A549 (cell line): ENCODE data around the gene DRD1. TPM values are rescaled to one million over a fixed set of nuclear protein-coding genes. Genes with fewer than 3 reads are reported as not detected.

Source experiments
- ATAC-seq, 2 experiments: fragments of 200-7000 bp in 1 of 2; fragments of >200 bp in 1 of 2; cut with Nextera tagmentation in 1 of 2; cut with Tn5 transposase in 1 of 2; 3 replicates each; pipeline versions ENCODE4 v1.8.0 to v1.9.1; 2018 to 2020; ENCODE audit warnings: mild to moderate bottlenecking in 1 of 2, moderate library complexity in 1 of 2
- CTCF ChIA-PET: fragments of 300-600 bp; sonication (Branson Sonifier 250); formaldehyde crosslinking; extraction: SDS; loops from one replicate; lab custom pipeline; 2021; ENCODE audit warnings: antibody characterized with exemption, inconsistent platforms; lab: Yijun Ruan, JAX
- POLR2A ChIA-PET: fragments of 350-600 bp; formaldehyde crosslinking; extraction: SDS; loops from one replicate; lab custom pipeline; 2021; ENCODE audit warnings: antibody characterized with exemption, inconsistent platforms; lab: Yijun Ruan, JAX
- DNase-seq, 2 experiments: peaks; one replicate each; pipeline versions ENCODE4 v3.0.0 to v3.0.0-alpha.2; 2011 to 2016; ENCODE audit warnings: low read depth in 1 of 2, low spot score in 1 of 2
- FAIRE-seq: peaks from 2 replicates; lab custom pipeline; 2011; peaks lifted over from hg19 to GRCh38; lab: Jason Lieb, UNC
- H3K27ac ChIP-seq, 2 experiments: fragments of >200 bp; sonication (Bioruptor Twin); formaldehyde crosslinking; 3 replicates each; pipeline ENCODE4 v1.5.1; 2016 to 2017
- H3K4me1 ChIP-seq: fragments of >200 bp; sonication (Bioruptor Twin); formaldehyde crosslinking; 3 replicates; pipeline ENCODE4 v1.6.1; 2016
- H3K4me2 ChIP-seq: fragments of >200 bp; sonication (Bioruptor Twin); formaldehyde crosslinking; 3 replicates; pipeline ENCODE4 v1.6.1; 2016
- H3K4me3 ChIP-seq: fragments of >200 bp; sonication (Bioruptor Twin); formaldehyde crosslinking; 3 replicates; pipeline ENCODE4 v1.5.1; 2016
- H3K9me3 ChIP-seq: fragments of >200 bp; sonication (Bioruptor Twin); formaldehyde crosslinking; 3 replicates; pipeline ENCODE4 v1.6.1; 2016
- CBX8 ChIP-seq: fragments of 200-600 bp; sonication (generic); IDR thresholded peaks from 2 replicates; pipeline ENCODE4 v1.6.1; 2016
- CEBPB ChIP-seq, 2 experiments: fragments of >200 bp in 1 of 2; sonication (Bioruptor Twin) in 1 of 2; formaldehyde crosslinking in 1 of 2; IDR thresholded peaks; 2 replicates each; pipeline ENCODE4 v1.6.1; 2012 to 2016
- CHD4 ChIP-seq: fragments of 200-600 bp; sonication (generic); IDR thresholded peaks from 2 replicates; pipeline ENCODE4 v1.6.1; 2016; ENCODE audit warnings: antibody characterized with exemption, mild to moderate bottlenecking, borderline replicate concordance
- EHMT2 ChIP-seq: fragments of 200-600 bp; sonication (generic); IDR thresholded peaks from 2 replicates; pipeline ENCODE4 v1.6.1; 2016; ENCODE audit warnings: antibody characterized with exemption, low read depth, mild to moderate bottlenecking, moderate library complexity
- FOXS1 ChIP-seq: fragments of 250-450 bp; sonication (Bioruptor Pico); IDR thresholded peaks from 2 replicates; pipeline ENCODE4 v1.5.0; 2020; ENCODE audit warnings: mild to moderate bottlenecking, moderate library complexity
- GATA3 ChIP-seq: IDR thresholded peaks from 2 replicates; pipeline ENCODE4 v1.6.1; 2012; ENCODE audit warnings: borderline replicate concordance
- HEYL ChIP-seq: fragments of 250-450 bp; sonication (Bioruptor Pico); IDR thresholded peaks from 2 replicates; pipeline ENCODE4 v1.8.0; 2021; ENCODE audit warnings: mild to moderate bottlenecking, moderate library complexity
- HOXA7 ChIP-seq: fragments of 250-450 bp; sonication (Bioruptor Pico); IDR thresholded peaks from 2 replicates; pipeline ENCODE4 v1.5.0; 2020; ENCODE audit warnings: mild to moderate bottlenecking, moderate library complexity
- HOXB5 ChIP-seq: fragments of 250-450 bp; sonication (Bioruptor Pico); IDR thresholded peaks from 2 replicates; pipeline ENCODE4 v1.5.0; 2020; ENCODE audit warnings: mild to moderate bottlenecking, moderate library complexity
- KDM1A ChIP-seq: fragments of 200-600 bp; sonication (generic); IDR thresholded peaks from 2 replicates; pipeline ENCODE4 v1.6.1; 2016; ENCODE audit warnings: low read depth, mild to moderate bottlenecking
- MAFK ChIP-seq: fragments of 450-650 bp; IDR thresholded peaks from 2 replicates; pipeline ENCODE4 v1.6.1; 2014; ENCODE audit not compliant: partially characterized antibody
- MYC ChIP-seq: IDR thresholded peaks from 2 replicates; pipeline ENCODE4 v1.6.1; 2012; ENCODE audit warnings: mild to moderate bottlenecking, inconsistent platforms, low read length, improper control_type of control experiment, borderline replicate concordance
- PHF8 ChIP-seq: fragments of 200-600 bp; sonication (generic); IDR thresholded peaks from 2 replicates; pipeline ENCODE4 v1.6.1; 2016; ENCODE audit warnings: low read depth, mild to moderate bottlenecking, antibody characterized with exemption, moderate library complexity, borderline replicate concordance
- POLR2AphosphoS2 ChIP-seq: conservative IDR thresholded peaks from 2 replicates; pipeline ENCODE4 v1.6.1; 2012; ENCODE audit warnings: low read length, improper control_type of control experiment, inconsistent platforms
- RFX5 ChIP-seq: fragments of 450-650 bp; IDR thresholded peaks from 2 replicates; pipeline ENCODE4 v1.7.1; 2014; ENCODE audit warnings: antibody characterized with exemption, mild to moderate bottlenecking, moderate library complexity
- SMC3 ChIP-seq: fragments of >200 bp; sonication (Bioruptor Twin); formaldehyde crosslinking; IDR thresholded peaks from 3 replicates; pipeline ENCODE4 v1.6.1; 2018; ENCODE audit warnings: inconsistent platforms
- SREBF2 ChIP-seq: fragments of 450-650 bp; IDR thresholded peaks from 2 replicates; pipeline ENCODE4 v1.6.1; 2014; ENCODE audit warnings: mild to moderate bottlenecking, moderate library complexity
- TFCP2L1 ChIP-seq: fragments of 250-450 bp; sonication (Bioruptor Pico); IDR thresholded peaks from 2 replicates; pipeline ENCODE4 v1.5.0; 2021; ENCODE audit warnings: mild to moderate bottlenecking
- ZC3H11A ChIP-seq: fragments of 450-650 bp; IDR thresholded peaks from 2 replicates; pipeline ENCODE4 v1.6.1; 2014; ENCODE audit warnings: antibody characterized with exemption, mild to moderate bottlenecking
- ZFP36 ChIP-seq: fragments of 450-650 bp; IDR thresholded peaks from 2 replicates; pipeline ENCODE4 v1.6.1; 2014; ENCODE audit warnings: borderline replicate concordance; ENCODE audit not compliant: partially characterized antibody
- ZSCAN20 ChIP-seq: fragments of 250-450 bp; sonication (Bioruptor Pico); IDR thresholded peaks from 2 replicates; pipeline ENCODE4 v1.8.0; 2022; ENCODE audit warnings: mild to moderate bottlenecking, moderate library complexity
- WGBS: methylation state at CpG from one replicate; pipeline ENCODE4 v1.1.6; 2017; ENCODE audit errors: missing lambda C conversion rate; 5-methylcytosine and 5-hydroxymethylcytosine counted together
- polyA plus RNA-seq, 4 experiments: library from polyadenylated mRNA; depleted of rRNA in 3 of 4; stranded (reverse); fragments of >200 nt; fragmentation: RNase III in 1 of 4; extraction: RNeasy Plus Mini Kit Qiagen cat#74134 plus additional on column Dnase treatment in 1 of 4; gene quantifications; 2 replicates in 3 of 4; 3 replicates in 1 of 4; pipeline ENCODE4 v1.2.3, GENCODE V29; 2011 to 2017
- TF ChIP-seq, protein P1 (sequence below): fragments of 150-350 bp; IDR thresholded peaks from 2 replicates; pipeline ENCODE4 v1.6.1; 2014; ENCODE audit warnings: low read depth, mild to moderate bottlenecking, low read length
- TF ChIP-seq, protein P2 (sequence below): fragments of 200-600 bp; sonication (generic); IDR thresholded peaks from 2 replicates; pipeline ENCODE4 v1.6.1; 2016; ENCODE audit warnings: antibody characterized with exemption, mild to moderate bottlenecking, moderate library complexity

DRD1 gene
- polyA plus RNA-seq, 2 of the 4 experiments (the other 2 are of a cell fraction), result 0.90 to 5.7 TPM

DNA sequence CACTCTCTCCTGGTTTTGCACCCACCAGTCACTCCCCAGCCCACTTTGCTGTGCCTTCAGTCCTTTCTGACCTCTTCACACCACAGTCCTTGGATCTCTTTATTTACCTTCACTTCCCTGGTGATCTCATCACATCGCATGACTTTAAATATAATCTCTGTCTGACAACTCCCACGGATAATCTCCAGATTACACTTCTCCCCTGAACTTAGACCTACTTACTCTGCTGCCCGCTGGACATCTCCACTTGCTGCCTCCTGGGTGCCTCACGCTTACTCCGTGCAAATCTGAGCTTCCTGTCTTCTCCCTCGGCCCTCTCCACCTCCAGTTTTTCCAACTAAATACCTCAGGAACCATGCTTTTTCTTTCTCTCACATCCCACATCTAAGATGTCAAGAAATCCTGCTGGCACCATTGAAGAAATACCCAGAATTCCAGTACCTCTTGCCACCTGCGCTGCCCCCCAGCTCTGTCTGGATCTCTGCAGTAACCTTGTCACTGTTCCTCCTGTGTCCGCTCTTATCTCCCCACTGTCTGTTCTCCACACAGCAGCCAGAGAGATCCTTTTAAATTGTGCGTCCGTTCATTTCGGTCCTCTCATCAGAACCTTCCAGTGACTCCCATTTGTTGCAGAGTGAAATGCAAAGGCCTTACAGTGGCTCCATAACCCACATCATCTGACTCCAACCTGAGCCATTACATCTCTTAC lies 43.7 kb upstream of the DRD1 start (continued):
- TF ChIP-seq GATA3 (no peak), TFCP2L1 (CRISPR knock-in tag) (no peak), HEYL (no peak)
- TF ChIP-seq, all 56 proteins: peak for 0

DNA sequence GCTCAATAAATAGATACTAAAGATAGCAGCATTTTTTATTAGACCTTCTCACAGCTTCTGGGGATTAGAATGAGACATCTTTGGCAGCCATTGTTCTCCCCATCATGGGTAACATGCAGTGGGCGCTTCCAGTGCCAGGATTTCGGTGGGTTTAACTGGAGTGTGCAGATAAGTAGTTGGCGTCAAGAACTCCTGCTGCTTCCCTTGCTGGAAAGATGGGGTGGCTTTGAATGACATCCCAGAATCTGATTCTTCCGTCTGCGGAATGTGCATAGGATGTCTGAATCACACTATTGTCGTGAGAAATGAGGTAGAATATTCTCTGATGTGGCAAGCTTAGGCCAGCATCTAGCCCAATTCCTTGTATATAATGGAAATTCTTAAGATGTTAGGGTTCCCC lies 41.6 kb upstream of the DRD1 start:
- Histone ChIP-seq H3K27ac (no peak overlapping the region), H3K4me1 (peaks cover 6% of the 10 kb centered on the region; the same call in 2 of the 3 replicates), H3K4me2 (no peak overlapping the region), H3K4me3 (no peak overlapping the region), H3K9me3 (no peaks in the 10 kb centered on the region)
- no peak for FAIRE-seq
- ChIA-PET POLR2A (no interaction called here), CTCF (no interaction called here)
- TF ChIP-seq EHMT2 (no peak), ZC3H11A (no peak), POLR2AphosphoS2 (no peak), FOXS1 (CRISPR knock-in tag) (no peak), SMC3 (no peak), SREBF2 (no peak), ZFP36 (no peak), RFX5 (no peak), CHD4 (no peak), CEBPB (IDR thresholded peaks at IDR 0.05) (no peak), TFCP2L1 (CRISPR knock-in tag) (no peak)
- TF ChIP-seq, protein P1, sequence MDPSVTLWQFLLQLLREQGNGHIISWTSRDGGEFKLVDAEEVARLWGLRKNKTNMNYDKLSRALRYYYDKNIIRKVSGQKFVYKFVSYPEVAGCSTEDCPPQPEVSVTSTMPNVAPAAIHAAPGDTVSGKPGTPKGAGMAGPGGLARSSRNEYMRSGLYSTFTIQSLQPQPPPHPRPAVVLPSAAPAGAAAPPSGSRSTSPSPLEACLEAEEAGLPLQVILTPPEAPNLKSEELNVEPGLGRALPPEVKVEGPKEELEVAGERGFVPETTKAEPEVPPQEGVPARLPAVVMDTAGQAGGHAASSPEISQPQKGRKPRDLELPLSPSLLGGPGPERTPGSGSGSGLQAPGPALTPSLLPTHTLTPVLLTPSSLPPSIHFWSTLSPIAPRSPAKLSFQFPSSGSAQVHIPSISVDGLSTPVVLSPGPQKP, result no peak
- TF ChIP-seq, protein P2, sequence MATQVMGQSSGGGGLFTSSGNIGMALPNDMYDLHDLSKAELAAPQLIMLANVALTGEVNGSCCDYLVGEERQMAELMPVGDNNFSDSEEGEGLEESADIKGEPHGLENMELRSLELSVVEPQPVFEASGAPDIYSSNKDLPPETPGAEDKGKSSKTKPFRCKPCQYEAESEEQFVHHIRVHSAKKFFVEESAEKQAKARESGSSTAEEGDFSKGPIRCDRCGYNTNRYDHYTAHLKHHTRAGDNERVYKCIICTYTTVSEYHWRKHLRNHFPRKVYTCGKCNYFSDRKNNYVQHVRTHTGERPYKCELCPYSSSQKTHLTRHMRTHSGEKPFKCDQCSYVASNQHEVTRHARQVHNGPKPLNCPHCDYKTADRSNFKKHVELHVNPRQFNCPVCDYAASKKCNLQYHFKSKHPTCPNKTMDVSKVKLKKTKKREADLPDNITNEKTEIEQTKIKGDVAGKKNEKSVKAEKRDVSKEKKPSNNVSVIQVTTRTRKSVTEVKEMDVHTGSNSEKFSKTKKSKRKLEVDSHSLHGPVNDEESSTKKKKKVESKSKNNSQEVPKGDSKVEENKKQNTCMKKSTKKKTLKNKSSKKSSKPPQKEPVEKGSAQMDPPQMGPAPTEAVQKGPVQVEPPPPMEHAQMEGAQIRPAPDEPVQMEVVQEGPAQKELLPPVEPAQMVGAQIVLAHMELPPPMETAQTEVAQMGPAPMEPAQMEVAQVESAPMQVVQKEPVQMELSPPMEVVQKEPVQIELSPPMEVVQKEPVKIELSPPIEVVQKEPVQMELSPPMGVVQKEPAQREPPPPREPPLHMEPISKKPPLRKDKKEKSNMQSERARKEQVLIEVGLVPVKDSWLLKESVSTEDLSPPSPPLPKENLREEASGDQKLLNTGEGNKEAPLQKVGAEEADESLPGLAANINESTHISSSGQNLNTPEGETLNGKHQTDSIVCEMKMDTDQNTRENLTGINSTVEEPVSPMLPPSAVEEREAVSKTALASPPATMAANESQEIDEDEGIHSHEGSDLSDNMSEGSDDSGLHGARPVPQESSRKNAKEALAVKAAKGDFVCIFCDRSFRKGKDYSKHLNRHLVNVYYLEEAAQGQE, result no peak
- no peak for ATAC-seq
- 94% methylated on average over 6 of the region's 6 CpGs for WGBS
- DNase-seq, result no peak

DNA sequence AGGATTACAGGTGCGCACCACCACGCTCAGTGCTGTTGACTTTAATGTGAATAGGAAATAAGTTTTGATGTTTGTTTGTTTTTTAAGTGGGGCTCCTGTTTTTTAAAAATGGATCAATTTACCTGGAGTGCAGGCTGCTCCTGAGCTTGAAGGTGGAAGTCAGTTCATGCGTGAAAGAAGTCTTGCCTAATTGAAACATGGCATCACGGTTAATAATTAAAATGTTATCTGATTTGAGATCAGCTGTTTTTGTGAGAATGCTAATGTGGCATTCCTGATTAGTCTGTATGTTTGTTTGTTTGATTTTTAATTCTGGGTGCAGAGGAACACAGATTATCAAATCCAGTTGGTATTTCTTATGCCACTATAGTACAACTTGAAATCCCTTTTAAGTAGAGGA lies 40.8 kb upstream of the DRD1 start:
- ATAC-seq (no peak), DNase-seq (no peak), FAIRE-seq (no peak)
- no peak for TF ChIP-seq HOXB5
- no peak for TF ChIP-seq MYC
- no peak for TF ChIP-seq HOXA7 (CRISPR knock-in tag)
- no peak for TF ChIP-seq ZSCAN20
- no peak for TF ChIP-seq KDM1A
- no peak for TF ChIP-seq CBX8
- TF ChIP-seq PHF8, result no peak
- TF ChIP-seq MAFK, result no peak
- H3K4me3 ChIP-seq, result no peak overlapping the region
- CTCF ChIA-PET, result no interaction called here
- no peaks in the 10 kb centered on the region for H3K9me3 ChIP-seq
- H3K4me2 ChIP-seq, result no peak overlapping the region
- H3K27ac ChIP-seq, result no peak overlapping the region
- 96% methylated on average over 4 of the region's 4 CpGs for WGBS
- H3K4me1 ChIP-seq, result peaks cover 13% of the 10 kb centered on the region; the same call in 2 of the 3 replicates
- POLR2A ChIA-PET, result no interaction called here
